ENCODE data around the gene NUDT15. TPM values are rescaled to one million over a fixed set of nuclear protein-coding genes. Genes with fewer than 3 reads are reported as not detected.

The NUDT15 gene
- total RNA-seq, 2 experiments from 2014 or later = 14.4 to 16.2 TPM

GRCh38 chr13:48018637-48019036 lies 18.9 kb upstream of the NUDT15 start:
- Mint-ChIP-seq H3K4me3 (no peak overlapping the region), H3K4me1 (ENCODE audit: low read depth) (no peaks in the 10 kb centered on the region), H3K27ac (no peak overlapping the region), H3K9me3 (no peaks in the 10 kb centered on the region), H3K36me3 (ENCODE audit: low read depth) (peaks cover 10% of the 10 kb centered on the region), H3K27me3 (no peaks in the 10 kb centered on the region)
- ChIA-PET CTCF (no interaction called here), POLR2A (no interaction called here)
- no peaks in the 10 kb centered on the region for H3K9me3 ChIP-seq (ENCODE audit: control insufficient read depth in 1 of 2, insufficient read depth in 1 of 2, low read length in 2 of 2)
- TF ChIP-seq CTCF (IDR thresholded peaks at IDR 0.05) = no peak
- ATAC-seq (ENCODE audit: poor library complexity) (no peak), DNase-seq (no peak)
- intact Hi-C loops (cut with DNase I, micrococcal nuclease) = no loop called here
- no peak overlapping the region for H3K4me3 ChIP-seq (ENCODE audit: low read length)
- H3K27ac ChIP-seq (ENCODE audit: low read depth in 1 of 2, low read length in 2 of 2) = no peak overlapping the region
- H3K4me1 ChIP-seq (ENCODE audit: insufficient read depth, low read length) = no peaks in the 10 kb centered on the region
- no peaks in the 10 kb centered on the region for H3K27me3 ChIP-seq (ENCODE audit: control insufficient read depth in 1 of 2, insufficient read depth in 2 of 2, low read length in 2 of 2)
- peaks cover 3% of the 10 kb centered on the region for H3K36me3 ChIP-seq (ENCODE audit: insufficient read depth, low read length)

GRCh38 chr13:48019796-48020195 lies 17.7 kb upstream of the NUDT15 start:
- Mint-ChIP-seq H3K36me3 (ENCODE audit: low read depth) (peaks cover 4% of the 10 kb centered on the region), H3K27me3 (no peaks in the 10 kb centered on the region), H3K4me3 (no peak overlapping the region), H3K4me1 (ENCODE audit: low read depth) (no peaks in the 10 kb centered on the region), H3K9me3 (no peaks in the 10 kb centered on the region), H3K27ac (no peak overlapping the region)
- no peak for DNase-seq
- Histone ChIP-seq H3K4me1 (ENCODE audit: insufficient read depth, low read length) (no peaks in the 10 kb centered on the region), H3K9me3 (ENCODE audit: control insufficient read depth in 1 of 2, insufficient read depth in 1 of 2, low read length in 2 of 2) (no peaks in the 10 kb centered on the region), H3K36me3 (ENCODE audit: insufficient read depth, low read length) (no peaks in the 10 kb centered on the region), H3K27ac (ENCODE audit: low read depth in 1 of 2, low read length in 2 of 2) (no peak overlapping the region), H3K4me3 (ENCODE audit: low read length) (no peak overlapping the region), H3K27me3 (ENCODE audit: control insufficient read depth in 1 of 2, insufficient read depth in 2 of 2, low read length in 2 of 2) (no peaks in the 10 kb centered on the region)
- ATAC-seq (ENCODE audit: poor library complexity) = no peak
- no peak for TF ChIP-seq CTCF (IDR thresholded peaks at IDR 0.05)
- CTCF ChIA-PET = no interaction called here
- POLR2A ChIA-PET = no interaction called here
- intact Hi-C loops (cut with DNase I, micrococcal nuclease) = no loop called here

GRCh38 chr13:48028066-48028465 lies 9.5 kb upstream of the NUDT15 start:
- ATAC-seq (ENCODE audit: poor library complexity) = no peak
- Mint-ChIP-seq H3K27ac (no peak overlapping the region), H3K9me3 (no peaks in the 10 kb centered on the region), H3K4me1 (ENCODE audit: low read depth) (no peaks in the 10 kb centered on the region), H3K27me3 (no peaks in the 10 kb centered on the region), H3K4me3 (no peak overlapping the region), H3K36me3 (ENCODE audit: low read depth) (peaks cover 32% of the 10 kb centered on the region)
- no peak overlapping the region for H3K27ac ChIP-seq (ENCODE audit: low read depth in 1 of 2, low read length in 2 of 2)
- no peak overlapping the region for H3K4me3 ChIP-seq (ENCODE audit: low read length)
- intact Hi-C loops (cut with DNase I, micrococcal nuclease) = no loop called here
- H3K36me3 ChIP-seq (ENCODE audit: insufficient read depth, low read length) = peaks cover 12% of the 10 kb centered on the region
- H3K4me1 ChIP-seq (ENCODE audit: insufficient read depth, low read length) = no peaks in the 10 kb centered on the region
- DNase-seq = no peak
- no peak for TF ChIP-seq CTCF (IDR thresholded peaks at IDR 0.05)
- no peaks in the 10 kb centered on the region for H3K27me3 ChIP-seq (ENCODE audit: control insufficient read depth in 1 of 2, insufficient read depth in 2 of 2, low read length in 2 of 2)
- ChIA-PET CTCF (interaction anchor here (1.5 kb wide), 1 partner anchor 10 kb away, joined by 3 read pairs; the partner anchor contains the start of gene NUDT15), POLR2A (interaction anchor here (0.9 to 2.0 kb wide), 2 partner anchors 10 to 60 kb away, joined by 3 to 4 read pairs; partner anchors contain the start of gene NUDT15)
- peaks cover 0 to 7% of the 10 kb centered on the region in 2 experiments for H3K9me3 ChIP-seq (ENCODE audit: control insufficient read depth in 1 of 2, insufficient read depth in 1 of 2, low read length in 2 of 2)

Data from CD4-positive, alpha-beta T cell (primary cell).